Measurements from ENCODE around the gene EPAS1. TPM values are rescaled to one million over a fixed set of nuclear protein-coding genes. Genes with fewer than 3 reads are reported as not detected.

The EPAS1 gene
- total and polyA plus RNA-seq, 4 donors: 26.2 to 193 (median 61.1) TPM

DNA sequence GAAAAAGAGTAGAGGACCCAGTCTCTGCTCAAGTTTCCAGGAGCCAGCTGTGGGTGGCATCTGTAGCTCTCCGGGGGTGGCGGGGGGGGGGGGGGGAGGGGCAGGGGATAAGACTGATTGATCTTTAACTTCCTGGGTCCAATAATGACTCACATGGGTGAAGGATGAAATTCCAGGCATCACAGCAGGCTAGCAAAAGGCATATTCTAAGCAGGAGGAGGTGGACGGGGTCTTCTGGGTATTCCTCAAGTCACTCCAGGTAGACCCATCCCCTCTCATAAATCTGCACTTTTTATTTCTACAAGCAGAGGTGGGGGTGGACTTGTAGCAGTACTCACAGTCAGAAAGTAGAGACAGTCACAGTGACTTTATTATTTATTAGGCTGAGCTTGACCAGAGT, 96.7 kb downstream of the EPAS1 start:
- 65% methylated on average over 3 of the region's 3 CpGs for WGBS
- DNase-seq (ENCODE audit: low spot score): no peak
- TF ChIP-seq RAD21 (IDR thresholded peaks at IDR 0.05) (no peak), EGR1 (IDR thresholded peaks at IDR 0.05; ENCODE audit: low read depth in 2 of 2) (no peak), JUND (IDR thresholded peaks at IDR 0.05) (no peak), SP1 (IDR thresholded peaks at IDR 0.05) (no peak), YY1 (IDR thresholded peaks at IDR 0.05) (no peak), HNF4A (conservative IDR thresholded peaks at IDR 0.05) (no peak), HNF4G (IDR thresholded peaks at IDR 0.05) (no peak), NR2F2 (IDR thresholded peaks at IDR 0.05) (no peak), RXRA (IDR thresholded peaks at IDR 0.05) (no peak), GABPA (IDR thresholded peaks at IDR 0.05 in 1 of 2, conservative IDR thresholded peaks at IDR 0.05 in 1 of 2) (no peak)
- TF ChIP-seq, protein P1, sequence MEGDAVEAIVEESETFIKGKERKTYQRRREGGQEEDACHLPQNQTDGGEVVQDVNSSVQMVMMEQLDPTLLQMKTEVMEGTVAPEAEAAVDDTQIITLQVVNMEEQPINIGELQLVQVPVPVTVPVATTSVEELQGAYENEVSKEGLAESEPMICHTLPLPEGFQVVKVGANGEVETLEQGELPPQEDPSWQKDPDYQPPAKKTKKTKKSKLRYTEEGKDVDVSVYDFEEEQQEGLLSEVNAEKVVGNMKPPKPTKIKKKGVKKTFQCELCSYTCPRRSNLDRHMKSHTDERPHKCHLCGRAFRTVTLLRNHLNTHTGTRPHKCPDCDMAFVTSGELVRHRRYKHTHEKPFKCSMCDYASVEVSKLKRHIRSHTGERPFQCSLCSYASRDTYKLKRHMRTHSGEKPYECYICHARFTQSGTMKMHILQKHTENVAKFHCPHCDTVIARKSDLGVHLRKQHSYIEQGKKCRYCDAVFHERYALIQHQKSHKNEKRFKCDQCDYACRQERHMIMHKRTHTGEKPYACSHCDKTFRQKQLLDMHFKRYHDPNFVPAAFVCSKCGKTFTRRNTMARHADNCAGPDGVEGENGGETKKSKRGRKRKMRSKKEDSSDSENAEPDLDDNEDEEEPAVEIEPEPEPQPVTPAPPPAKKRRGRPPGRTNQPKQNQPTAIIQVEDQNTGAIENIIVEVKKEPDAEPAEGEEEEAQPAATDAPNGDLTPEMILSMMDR (IDR thresholded peaks at IDR 0.05; ENCODE audit: low read depth, low read length, missing input control): no peak
- TF ChIP-seq, protein P2, sequence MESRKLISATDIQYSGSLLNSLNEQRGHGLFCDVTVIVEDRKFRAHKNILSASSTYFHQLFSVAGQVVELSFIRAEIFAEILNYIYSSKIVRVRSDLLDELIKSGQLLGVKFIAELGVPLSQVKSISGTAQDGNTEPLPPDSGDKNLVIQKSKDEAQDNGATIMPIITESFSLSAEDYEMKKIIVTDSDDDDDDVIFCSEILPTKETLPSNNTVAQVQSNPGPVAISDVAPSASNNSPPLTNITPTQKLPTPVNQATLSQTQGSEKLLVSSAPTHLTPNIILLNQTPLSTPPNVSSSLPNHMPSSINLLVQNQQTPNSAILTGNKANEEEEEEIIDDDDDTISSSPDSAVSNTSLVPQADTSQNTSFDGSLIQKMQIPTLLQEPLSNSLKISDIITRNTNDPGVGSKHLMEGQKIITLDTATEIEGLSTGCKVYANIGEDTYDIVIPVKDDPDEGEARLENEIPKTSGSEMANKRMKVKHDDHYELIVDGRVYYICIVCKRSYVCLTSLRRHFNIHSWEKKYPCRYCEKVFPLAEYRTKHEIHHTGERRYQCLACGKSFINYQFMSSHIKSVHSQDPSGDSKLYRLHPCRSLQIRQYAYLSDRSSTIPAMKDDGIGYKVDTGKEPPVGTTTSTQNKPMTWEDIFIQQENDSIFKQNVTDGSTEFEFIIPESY (IDR thresholded peaks at IDR 0.05): no peak
- TF ChIP-seq, protein P3, sequence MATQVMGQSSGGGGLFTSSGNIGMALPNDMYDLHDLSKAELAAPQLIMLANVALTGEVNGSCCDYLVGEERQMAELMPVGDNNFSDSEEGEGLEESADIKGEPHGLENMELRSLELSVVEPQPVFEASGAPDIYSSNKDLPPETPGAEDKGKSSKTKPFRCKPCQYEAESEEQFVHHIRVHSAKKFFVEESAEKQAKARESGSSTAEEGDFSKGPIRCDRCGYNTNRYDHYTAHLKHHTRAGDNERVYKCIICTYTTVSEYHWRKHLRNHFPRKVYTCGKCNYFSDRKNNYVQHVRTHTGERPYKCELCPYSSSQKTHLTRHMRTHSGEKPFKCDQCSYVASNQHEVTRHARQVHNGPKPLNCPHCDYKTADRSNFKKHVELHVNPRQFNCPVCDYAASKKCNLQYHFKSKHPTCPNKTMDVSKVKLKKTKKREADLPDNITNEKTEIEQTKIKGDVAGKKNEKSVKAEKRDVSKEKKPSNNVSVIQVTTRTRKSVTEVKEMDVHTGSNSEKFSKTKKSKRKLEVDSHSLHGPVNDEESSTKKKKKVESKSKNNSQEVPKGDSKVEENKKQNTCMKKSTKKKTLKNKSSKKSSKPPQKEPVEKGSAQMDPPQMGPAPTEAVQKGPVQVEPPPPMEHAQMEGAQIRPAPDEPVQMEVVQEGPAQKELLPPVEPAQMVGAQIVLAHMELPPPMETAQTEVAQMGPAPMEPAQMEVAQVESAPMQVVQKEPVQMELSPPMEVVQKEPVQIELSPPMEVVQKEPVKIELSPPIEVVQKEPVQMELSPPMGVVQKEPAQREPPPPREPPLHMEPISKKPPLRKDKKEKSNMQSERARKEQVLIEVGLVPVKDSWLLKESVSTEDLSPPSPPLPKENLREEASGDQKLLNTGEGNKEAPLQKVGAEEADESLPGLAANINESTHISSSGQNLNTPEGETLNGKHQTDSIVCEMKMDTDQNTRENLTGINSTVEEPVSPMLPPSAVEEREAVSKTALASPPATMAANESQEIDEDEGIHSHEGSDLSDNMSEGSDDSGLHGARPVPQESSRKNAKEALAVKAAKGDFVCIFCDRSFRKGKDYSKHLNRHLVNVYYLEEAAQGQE (IDR thresholded peaks at IDR 0.05): no peak
- TF ChIP-seq, protein P4, sequence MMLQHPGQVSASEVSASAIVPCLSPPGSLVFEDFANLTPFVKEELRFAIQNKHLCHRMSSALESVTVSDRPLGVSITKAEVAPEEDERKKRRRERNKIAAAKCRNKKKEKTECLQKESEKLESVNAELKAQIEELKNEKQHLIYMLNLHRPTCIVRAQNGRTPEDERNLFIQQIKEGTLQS (IDR thresholded peaks at IDR 0.05): no peak
- TF ChIP-seq, protein P5, sequence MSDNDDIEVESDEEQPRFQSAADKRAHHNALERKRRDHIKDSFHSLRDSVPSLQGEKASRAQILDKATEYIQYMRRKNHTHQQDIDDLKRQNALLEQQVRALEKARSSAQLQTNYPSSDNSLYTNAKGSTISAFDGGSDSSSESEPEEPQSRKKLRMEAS (IDR thresholded peaks at IDR 0.05): no peak
- Histone ChIP-seq H3K27me3 (ENCODE audit: control insufficient read depth in 4 of 4, insufficient read depth in 4 of 4, low read length in 3 of 4) (no peaks in the 10 kb centered on the region), H3K27ac (ENCODE audit: low read depth in 1 of 2, low read length in 2 of 2) (no peak overlapping the region), H3K9me3 (ENCODE audit: control insufficient read depth in 4 of 4, low read length in 3 of 4) (no peaks in the 10 kb centered on the region), H3K36me3 (ENCODE audit: control insufficient read depth in 4 of 4, insufficient read depth in 3 of 4, low read depth in 1 of 4, low read length in 3 of 4) (no peaks in the 10 kb centered on the region), H3K9ac (ENCODE audit: low read depth in 1 of 2, low read length in 2 of 2) (no peak overlapping the region), H3K4me1 (ENCODE audit: control insufficient read depth in 4 of 4, insufficient read depth in 4 of 4, low read length in 3 of 4) (no peaks in the 10 kb centered on the region), H3K4me3 (ENCODE audit: low read depth in 1 of 3, low read length in 3 of 3) (no peak overlapping the region)

Data from liver (tissue), 9 donors.